ENCODE data around the gene PTCHD1.

Gene PTCHD1

GRCh38 chrX:23334848-23335599 lies at the start of gene PTCHD1:
Gene PTCHD1 (plus strand): TSS chrX:23334849. CDS start chrX:23334876, 27 bp downstream.
- no peak for DNase-seq (ENCODE audit: low read depth in 2 of 2)

DNA sequence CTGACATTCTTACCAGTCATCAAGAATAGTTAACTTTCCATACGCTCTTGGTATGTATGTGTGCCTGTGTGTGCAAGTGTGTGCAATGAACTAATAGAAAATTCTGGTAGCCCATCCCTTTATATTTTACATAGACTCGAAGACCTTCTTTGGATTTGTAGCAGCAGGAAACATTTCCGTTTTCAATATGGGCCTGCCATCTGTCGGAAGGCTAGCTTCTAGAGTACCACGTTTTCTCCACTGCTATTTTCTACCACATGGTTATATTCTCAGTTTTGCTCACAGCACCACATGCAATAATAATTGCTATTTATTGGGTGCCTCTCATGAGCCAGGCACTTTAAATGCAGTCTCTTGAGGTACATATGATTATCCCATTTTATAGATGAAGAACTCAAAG lies 47.9 kb upstream of the PTCHD1 start:
- DNase-seq (ENCODE audit: low read depth in 2 of 2), result no peak

DNA sequence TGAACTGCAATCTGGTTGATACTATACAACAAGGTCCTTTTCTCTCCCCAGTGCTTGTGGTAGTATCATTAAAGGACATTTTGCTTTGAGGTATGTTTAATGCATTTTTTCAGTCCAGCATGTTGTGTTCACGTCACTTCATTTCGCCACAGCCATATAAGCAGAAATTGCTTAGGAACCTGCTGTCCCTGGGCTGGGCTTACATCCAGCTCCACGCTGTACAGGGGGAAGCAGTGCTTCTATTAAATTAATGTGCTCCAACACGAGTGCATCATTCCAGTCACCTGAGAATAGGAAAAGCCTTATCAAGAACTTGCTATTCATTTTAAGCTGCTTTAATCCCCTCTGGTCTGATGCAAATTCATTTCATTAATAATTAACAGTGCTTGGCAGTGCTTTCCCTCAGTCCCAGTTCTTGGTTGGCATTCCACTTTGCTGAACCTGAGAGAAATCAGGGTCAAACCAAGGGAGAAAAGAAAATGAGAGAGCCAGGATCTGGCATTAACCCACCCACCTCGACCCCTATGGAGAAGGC lies 47.4 kb upstream of the PTCHD1 start:
- DNase-seq (ENCODE audit: low read depth in 2 of 2), result no peak

GRCh38 chrX:23292354-23292987 lies 42.2 kb upstream of the PTCHD1 start:
- no peak for DNase-seq (ENCODE audit: low read depth in 2 of 2)

GRCh38 chrX:23292988-23293651 lies 41.5 kb upstream of the PTCHD1 start:
- no peak for DNase-seq (ENCODE audit: low read depth in 2 of 2)

- DNase-seq (ENCODE audit: low read depth in 2 of 2), result no peak
Measured at GRCh38 chrX:23304881-23305280, 29.8 kb upstream of the PTCHD1 start.

- DNase-seq (ENCODE audit: low read depth in 2 of 2), result no peak
Measured at GRCh38 chrX:23311731-23312130, 22.9 kb upstream of the PTCHD1 start.

DNA sequence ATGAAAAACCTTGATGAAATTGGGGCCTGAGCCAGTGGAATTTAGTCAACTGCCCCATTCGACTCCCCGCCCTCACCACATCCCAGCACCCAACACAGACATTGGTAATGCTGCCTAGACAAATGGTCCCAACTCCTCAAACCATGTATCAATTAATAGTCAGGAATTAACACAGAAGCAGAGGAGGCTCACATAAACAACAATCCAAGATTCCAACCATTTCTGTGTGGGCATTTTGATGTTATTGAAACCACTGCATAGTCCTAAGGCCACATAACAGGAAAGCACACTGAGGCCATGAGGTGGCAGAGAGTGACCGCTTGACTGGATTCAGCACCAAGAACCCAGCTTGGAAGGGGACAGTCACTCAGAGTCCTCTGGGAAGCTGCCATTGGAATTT lies 22.5 kb upstream of the PTCHD1 start:
- no peak for DNase-seq (ENCODE audit: low read depth in 2 of 2)

DNA sequence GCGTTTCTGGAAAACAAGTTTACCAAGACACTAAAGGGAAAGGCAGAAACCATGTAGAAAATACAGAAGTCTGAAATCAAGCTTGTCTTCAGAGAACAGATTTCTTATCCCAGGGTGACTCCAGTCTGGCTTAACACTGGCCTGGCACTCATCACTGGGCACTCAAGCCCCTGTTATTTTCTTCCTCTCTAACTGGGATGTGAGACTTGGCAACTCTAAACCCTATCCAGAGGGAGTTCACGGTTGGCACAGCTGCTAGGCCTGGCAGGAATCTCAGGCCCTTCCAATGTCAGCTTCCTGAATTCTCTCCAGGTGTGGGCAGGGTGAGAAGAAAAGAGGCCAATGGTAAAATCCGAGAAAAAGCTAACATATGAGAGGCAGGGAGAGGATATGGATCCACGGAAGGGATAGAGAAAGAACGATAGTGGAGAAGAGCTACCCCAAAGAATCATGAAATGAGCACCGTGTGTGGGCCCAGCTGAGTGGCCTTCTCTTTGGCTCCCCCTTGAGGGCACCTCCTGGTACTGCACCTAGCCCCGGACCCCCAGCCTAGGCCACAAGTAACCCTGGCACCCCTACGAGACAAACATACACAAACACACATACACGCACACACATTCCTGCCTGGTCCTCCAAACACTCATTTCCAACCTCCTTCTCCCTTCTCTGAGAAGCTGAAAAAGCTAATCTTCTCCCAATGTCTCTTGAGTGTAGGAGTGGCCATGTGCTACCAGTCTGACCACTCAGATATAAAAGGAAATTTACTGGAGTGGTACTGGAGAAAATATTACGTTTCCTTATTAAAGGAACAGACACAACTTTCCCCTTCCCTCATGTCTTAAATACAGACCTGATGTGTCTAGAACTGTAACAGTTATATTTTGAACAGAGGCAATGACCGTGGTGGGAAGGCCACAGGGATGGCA lies 16.6 kb upstream of the PTCHD1 start:
- no peak for DNase-seq (ENCODE audit: low read depth in 2 of 2)

GRCh38 chrX:23327104-23327503 lies 7.5 kb upstream of the PTCHD1 start:
- no peak for DNase-seq (ENCODE audit: low read depth in 2 of 2)

DNA sequence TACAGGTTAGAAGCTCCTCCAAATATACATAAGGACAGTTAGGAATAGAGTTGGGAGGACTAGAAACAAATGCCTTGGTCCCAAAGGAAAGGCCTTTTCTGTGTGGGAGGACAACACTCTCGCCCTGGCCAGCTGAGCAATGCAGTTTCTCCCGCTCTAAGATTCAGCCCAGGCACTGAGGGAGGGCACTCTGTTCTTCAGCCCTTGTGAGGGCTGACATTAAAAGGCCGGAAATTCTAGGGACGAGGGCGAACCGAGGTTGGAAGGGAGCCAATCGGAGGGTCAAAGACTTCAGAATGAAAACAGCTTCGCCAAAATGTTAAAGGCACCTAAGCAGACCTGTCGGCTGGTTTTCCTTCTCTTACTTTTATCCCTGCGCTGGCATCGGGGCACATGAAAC lies 2.9 kb upstream of the PTCHD1 start:
- DNase-seq (ENCODE audit: low read depth in 2 of 2), result no peak

- no peak for DNase-seq (ENCODE audit: low read depth in 2 of 2)
Measured at GRCh38 chrX:23332101-23332887, 2.4 kb upstream of the PTCHD1 start.

- DNase-seq (ENCODE audit: low read depth in 2 of 2), result no peak
Measured at GRCh38 chrX:23332888-23333821, 1.5 kb upstream of the PTCHD1 start.

- no peak for DNase-seq (ENCODE audit: low read depth in 2 of 2)
Measured at GRCh38 chrX:23333842-23334520, 668 bp upstream of the PTCHD1 start.

DNA sequence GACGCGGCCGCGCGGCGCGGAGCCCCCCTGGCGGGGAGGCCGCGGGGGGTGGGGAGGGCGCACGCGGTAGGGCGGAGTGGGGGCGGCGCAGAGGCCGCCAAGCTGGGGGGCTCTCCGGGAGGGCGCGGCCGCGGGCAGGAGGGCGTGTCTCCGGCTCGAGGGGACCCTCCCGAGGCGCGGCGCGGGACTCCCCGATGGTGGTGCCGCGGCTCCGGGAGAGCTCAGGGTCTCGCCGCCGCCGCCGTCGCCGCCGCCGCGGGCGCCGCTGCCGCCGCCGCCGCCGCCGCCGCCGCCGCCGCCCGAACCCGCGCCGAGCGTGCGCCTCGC lies 165 bp upstream of the PTCHD1 start:
- DNase-seq (ENCODE audit: low read depth in 2 of 2), result no peak

- DNase-seq (ENCODE audit: low read depth in 2 of 2), result no peak
Measured at GRCh38 chrX:23338334-23338733, 3.7 kb downstream of the PTCHD1 start.

- DNase-seq (ENCODE audit: low read depth in 2 of 2), result no peak
Measured at GRCh38 chrX:23341452-23341851, 6.8 kb downstream of the PTCHD1 start.

GRCh38 chrX:23344238-23344903 lies 9.7 kb downstream of the PTCHD1 start:
- DNase-seq (ENCODE audit: low read depth in 2 of 2), result no peak

GRCh38 chrX:23344904-23345271 lies 10.2 kb downstream of the PTCHD1 start:
- DNase-seq (ENCODE audit: low read depth in 2 of 2), result no peak
